GM23248 (cell line): ENCODE results near the gene SLC2A1. TPM values are rescaled to one million over a fixed set of nuclear protein-coding genes. Genes with fewer than 3 reads are reported as not detected.

Experiments
- DNase-seq: peaks from one replicate; pipeline ENCODE4 v3.0.0-alpha.2; 2015
- H2AFZ ChIP-seq: fragments of 200-600 bp; sonication (generic); 2 replicates; pipeline ENCODE4 v1.6.1; 2016; ENCODE audit warnings: antibody characterized with exemption
- H3F3A ChIP-seq: fragments of 200-600 bp; sonication (generic); 2 replicates; pipeline ENCODE4 v1.6.1; 2016; ENCODE audit warnings: mild to moderate bottlenecking, antibody characterized with exemption, mixed run types; ENCODE audit not compliant: insufficient read depth
- H3K27ac ChIP-seq: fragments of 200-600 bp; sonication (generic); 2 replicates; pipeline ENCODE4 v1.5.1; 2016; ENCODE audit warnings: mild to moderate bottlenecking
- H3K27me3 ChIP-seq: fragments of 200-600 bp; sonication (generic); replicated peaks from 2 replicates; pipeline ENCODE4 v1.6.1; 2016; ENCODE audit warnings: mild to moderate bottlenecking; ENCODE audit not compliant: insufficient read depth
- H3K36me3 ChIP-seq: fragments of 200-600 bp; sonication (generic); 2 replicates; pipeline ENCODE4 v1.6.1; 2016; ENCODE audit warnings: low read depth, mild to moderate bottlenecking
- H3K4me1 ChIP-seq: fragments of 200-600 bp; sonication (generic); 2 replicates; pipeline ENCODE4 v1.6.1; 2016; ENCODE audit warnings: mild to moderate bottlenecking; ENCODE audit not compliant: insufficient read depth
- H3K4me2 ChIP-seq: fragments of 200-600 bp; sonication (generic); one replicate; pipeline ENCODE4 v1.6.1; 2016; ENCODE audit warnings: mild to moderate bottlenecking; ENCODE audit not compliant: unreplicated experiment
- H3K4me3 ChIP-seq: fragments of 200-600 bp; sonication (generic); 2 replicates; pipeline ENCODE4 v1.5.1; 2016; ENCODE audit warnings: mild to moderate bottlenecking
- H3K79me2 ChIP-seq: fragments of 200-600 bp; sonication (generic); 2 replicates; pipeline ENCODE4 v1.6.1; 2016; ENCODE audit warnings: mild to moderate bottlenecking; ENCODE audit not compliant: insufficient read depth
- H3K9ac ChIP-seq: fragments of 200-600 bp; sonication (generic); 2 replicates; pipeline ENCODE4 v1.6.1; 2016; ENCODE audit warnings: mild to moderate bottlenecking
- H3K9me2 ChIP-seq: fragments of 200-600 bp; sonication (generic); 2 replicates; pipeline ENCODE4 v1.6.1; 2016; ENCODE audit warnings: mixed run types, mild to moderate bottlenecking, moderate library complexity; ENCODE audit not compliant: insufficient read depth
- H3K9me3 ChIP-seq: fragments of 200-600 bp; sonication (generic); one replicate; pipeline ENCODE4 v1.6.1; 2017; ENCODE audit warnings: low read depth
- H4K20me1 ChIP-seq: fragments of 200-600 bp; sonication (generic); 2 replicates; pipeline ENCODE4 v1.6.0; 2016; ENCODE audit not compliant: insufficient read depth
- EZH2 ChIP-seq: fragments of 200-600 bp; sonication (generic); IDR thresholded peaks from 2 replicates; pipeline ENCODE4 v1.6.1; 2018; ENCODE audit warnings: antibody characterized with exemption, mild to moderate bottlenecking; ENCODE audit not compliant: insufficient read depth, poor library complexity, severe bottlenecking
- EZH2phosphoT487 ChIP-seq: fragments of 200-600 bp; sonication (generic); IDR thresholded peaks from 2 replicates; pipeline ENCODE4 v1.6.1; 2018; ENCODE audit warnings: antibody characterized with exemption, moderate library complexity, mild to moderate bottlenecking, low read depth; ENCODE audit not compliant: insufficient read depth
- WGBS, 2 experiments: methylation state at CpG; one replicate each; pipeline ENCODE4 v1.1.6; 2015 to 2017; ENCODE audit warnings: low lambda C conversion rate in 2 of 2, low coverage in 1 of 2; ENCODE audit errors: missing lambda C conversion rate in 2 of 2; 5-methylcytosine and 5-hydroxymethylcytosine counted together
- in situ Hi-C: fragments of 300-500 bp; cut with MboI; formaldehyde crosslinking; loops from 2 replicates; pipeline ENCODE4 v1.15.0; 2020
- polyA plus RNA-seq: library from polyadenylated mRNA; unstranded; fragments of >200 nt; fragmentation: Nextera tagmentation; extraction: Ambion mirVana; gene quantifications from 2 replicates; pipeline ENCODE4 v1.2.1, GENCODE V29; 2016
- total RNA-seq: library from RNA; depleted of rRNA; stranded (reverse); fragments of >200 nt; shearing (Covaris generic); gene quantifications from 2 replicates; pipeline ENCODE4 v1.2.3, GENCODE V29; 2014

The SLC2A1 gene
- total and polyA plus RNA-seq, 2 experiments from 2014 or later, result 142 to 315 TPM

DNA sequence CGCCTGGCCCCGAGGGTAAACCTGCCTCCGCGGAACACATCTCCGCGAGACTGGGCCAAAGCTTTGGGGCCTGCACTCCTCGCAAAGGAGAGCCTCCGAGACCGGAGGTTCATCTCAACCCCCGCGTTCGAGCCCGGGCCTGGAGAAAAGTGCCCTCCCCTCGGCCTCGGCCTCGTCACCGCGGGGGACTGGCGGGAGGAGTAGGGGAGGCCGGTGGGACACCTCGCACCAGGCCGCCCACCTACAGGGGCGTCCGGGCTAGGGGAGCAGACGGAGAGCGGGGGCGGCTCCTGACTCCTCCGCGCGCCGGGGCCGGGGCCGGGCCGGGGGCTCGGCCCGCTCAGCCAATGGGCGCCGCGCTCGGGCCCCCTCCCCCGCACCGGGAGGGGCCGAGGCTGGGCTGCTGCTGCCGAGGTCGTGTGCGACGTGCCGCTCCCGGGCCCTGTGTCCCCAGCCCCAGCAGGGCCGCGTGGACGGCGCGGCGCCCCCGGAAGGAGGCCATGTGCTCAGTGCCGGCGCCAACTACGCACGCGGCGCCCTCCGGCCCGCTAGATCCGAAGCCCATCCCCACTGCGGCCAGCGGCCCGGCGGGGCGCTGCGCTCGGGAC, 684 bp downstream of the SLC2A1 start:
- in situ Hi-C loops, result no loop called here
- TF ChIP-seq EZH2 (no peak), EZH2phosphoT487 (no peak)
- peak; percentile 80 for DNase-seq
- Histone ChIP-seq H3K4me2 (peak overlapping the region; percentile 91), H3K79me2 (peaks cover 50% of the 10 kb centered on the region), H3K36me3 (0 out of 2 replicates have a peak, but pooled peaks cover 6% of the 10 kb centered on the region), H3K4me3 (peak overlapping the region; percentile 80), H3K9me2 (no peaks in the 10 kb centered on the region), H4K20me1 (no peaks in the 10 kb centered on the region), H3K27me3 (no peaks in the 10 kb centered on the region), H3K4me1 (peaks cover 30% of the 10 kb centered on the region), H3F3A (no peaks in the 10 kb centered on the region; the same call in 1 of the 2 replicates), H3K9me3 (no peaks in the 10 kb centered on the region), H3K9ac (peak overlapping the region; percentile 85), H2AFZ (peak overlapping the region; percentile 44), H3K27ac (peak overlapping the region; percentile 73)
- WGBS, 2 experiments, result 1% methylated on average over 45 to 56 of the region's 72 CpGs

- peak overlapping the region; percentile 44 for H2AFZ ChIP-seq
These were observed 1.3 kb downstream of the SLC2A1 start for GRCh38 chr1:42957229-42957879.

GRCh38 chr1:42956739-42957138, 1.9 kb downstream of the SLC2A1 start:
- peak overlapping the region; percentile 80 for H3K4me3 ChIP-seq
- no peaks in the 10 kb centered on the region for H4K20me1 ChIP-seq
- H2AFZ ChIP-seq, result no peak overlapping the region
- no peak overlapping the region for H3K27ac ChIP-seq
- H3K9me3 ChIP-seq, result no peaks in the 10 kb centered on the region
- TF ChIP-seq EZH2 (no peak), EZH2phosphoT487 (no peak)
- H3K9ac ChIP-seq, result peak overlapping the region; percentile 85
- peaks cover 62% of the 10 kb centered on the region for H3K79me2 ChIP-seq
- H3K9me2 ChIP-seq, result no peaks in the 10 kb centered on the region
- WGBS, 2 experiments, result 95% methylated on average over 3 of the region's 3 CpGs
- 0 out of 2 replicates have a peak, but pooled peaks cover 6% of the 10 kb centered on the region for H3K36me3 ChIP-seq
- in situ Hi-C loops, result no loop called here
- H3K4me1 ChIP-seq, result peaks cover 27% of the 10 kb centered on the region; the same call in 1 of the 2 replicates
- H3F3A ChIP-seq, result peaks cover 3% of the 10 kb centered on the region; the same call in 1 of the 2 replicates
- no peaks in the 10 kb centered on the region for H3K27me3 ChIP-seq
- peak overlapping the region; percentile 85 for H3K4me2 ChIP-seq
- no peak for DNase-seq

More at GRCh38 chr1:42957229-42957879, 1.3 kb downstream of the SLC2A1 start:
- WGBS, 2 experiments, result 57 to 69% methylated on average over 15 to 26 of the region's 26 CpGs
- peak overlapping the region; percentile 80 for H3K4me3 ChIP-seq
- H4K20me1 ChIP-seq, result no peaks in the 10 kb centered on the region
- peak overlapping the region; percentile 85 for H3K4me2 ChIP-seq
- peak overlapping the region; percentile 73 for H3K27ac ChIP-seq
- TF ChIP-seq EZH2phosphoT487 (no peak), EZH2 (no peak)
- H3K4me1 ChIP-seq, result peaks cover 27% of the 10 kb centered on the region; the same call in 1 of the 2 replicates
- no peaks in the 10 kb centered on the region for H3K9me2 ChIP-seq
- H3K36me3 ChIP-seq, result 0 out of 2 replicates have a peak, but pooled peaks cover 6% of the 10 kb centered on the region
- no peaks in the 10 kb centered on the region for H3K27me3 ChIP-seq
- H3K9ac ChIP-seq, result peak overlapping the region; percentile 85
- in situ Hi-C loops, result no loop called here
- no peaks in the 10 kb centered on the region; the same call in 1 of the 2 replicates for H3F3A ChIP-seq
- H3K9me3 ChIP-seq, result no peaks in the 10 kb centered on the region
- peaks cover 56% of the 10 kb centered on the region for H3K79me2 ChIP-seq
- DNase-seq, result no peak

DNA sequence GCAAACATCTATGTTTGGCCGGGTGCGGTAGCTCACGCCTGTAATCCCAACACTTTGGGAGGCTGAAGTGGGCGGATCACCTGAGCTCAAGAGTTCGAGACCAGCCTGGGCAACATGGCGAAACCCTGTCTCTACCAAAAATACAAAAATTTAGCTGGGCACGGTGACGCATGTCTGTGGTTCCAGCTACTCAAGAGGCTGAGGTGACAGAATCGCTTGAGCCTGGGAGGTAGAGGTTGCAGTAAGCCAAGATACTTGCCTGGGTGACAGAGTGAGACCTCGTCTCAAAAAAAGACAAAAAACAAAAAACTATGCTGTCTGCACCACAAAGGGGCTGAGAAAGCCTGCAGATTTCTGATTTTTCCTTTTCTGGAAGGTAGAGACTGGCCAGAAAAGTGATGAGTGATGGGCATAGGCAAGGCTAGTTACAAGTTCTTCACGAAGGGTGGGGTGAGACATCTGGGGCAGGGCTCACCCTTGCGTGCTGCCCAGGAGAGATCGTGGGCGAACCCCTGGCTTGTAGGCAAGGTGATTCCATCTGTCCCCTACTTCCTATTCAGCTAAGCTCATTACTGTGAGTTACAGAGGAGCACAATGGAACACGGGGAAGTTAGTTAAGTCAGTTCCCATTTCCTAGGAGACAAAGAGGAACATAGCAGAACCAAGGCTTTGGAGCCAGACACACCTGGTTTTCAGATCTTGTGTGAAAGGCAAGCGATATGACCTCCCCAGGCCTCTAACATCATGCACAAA, 3.2 kb downstream of the SLC2A1 start:
- Histone ChIP-seq H3K9ac (no peak overlapping the region), H2AFZ (no peak overlapping the region), H3K9me3 (no peaks in the 10 kb centered on the region), H3K4me3 (peak overlapping the region; percentile 45), H3K27me3 (no peaks in the 10 kb centered on the region), H3K79me2 (peaks cover 75% of the 10 kb centered on the region), H3F3A (peaks cover 7% of the 10 kb centered on the region), H4K20me1 (no peaks in the 10 kb centered on the region), H3K4me1 (peaks cover 35% of the 10 kb centered on the region), H3K27ac (no peak overlapping the region), H3K9me2 (no peaks in the 10 kb centered on the region), H3K36me3 (0 out of 2 replicates have a peak, but pooled peaks cover 6% of the 10 kb centered on the region), H3K4me2 (peak overlapping the region; percentile 41)
- no peak for TF ChIP-seq EZH2phosphoT487
- TF ChIP-seq EZH2, result no peak
- DNase-seq, result no peak
- in situ Hi-C loops, result no loop called here
- WGBS, 2 experiments, result 94% methylated on average over 15 to 16 of the region's 16 CpGs
